Measurements from ENCODE around the gene SERPINA4.

Gene SERPINA4

GRCh38 chr14:94559638-94560290 is 1.5 kb upstream of the SERPINA4 start:
- no peak overlapping the region for H3K27ac ChIP-seq
- no peak for TF ChIP-seq ZFX (IDR thresholded peaks at IDR 0.05; ENCODE audit: borderline replicate concordance)
- TF ChIP-seq, protein P1, sequence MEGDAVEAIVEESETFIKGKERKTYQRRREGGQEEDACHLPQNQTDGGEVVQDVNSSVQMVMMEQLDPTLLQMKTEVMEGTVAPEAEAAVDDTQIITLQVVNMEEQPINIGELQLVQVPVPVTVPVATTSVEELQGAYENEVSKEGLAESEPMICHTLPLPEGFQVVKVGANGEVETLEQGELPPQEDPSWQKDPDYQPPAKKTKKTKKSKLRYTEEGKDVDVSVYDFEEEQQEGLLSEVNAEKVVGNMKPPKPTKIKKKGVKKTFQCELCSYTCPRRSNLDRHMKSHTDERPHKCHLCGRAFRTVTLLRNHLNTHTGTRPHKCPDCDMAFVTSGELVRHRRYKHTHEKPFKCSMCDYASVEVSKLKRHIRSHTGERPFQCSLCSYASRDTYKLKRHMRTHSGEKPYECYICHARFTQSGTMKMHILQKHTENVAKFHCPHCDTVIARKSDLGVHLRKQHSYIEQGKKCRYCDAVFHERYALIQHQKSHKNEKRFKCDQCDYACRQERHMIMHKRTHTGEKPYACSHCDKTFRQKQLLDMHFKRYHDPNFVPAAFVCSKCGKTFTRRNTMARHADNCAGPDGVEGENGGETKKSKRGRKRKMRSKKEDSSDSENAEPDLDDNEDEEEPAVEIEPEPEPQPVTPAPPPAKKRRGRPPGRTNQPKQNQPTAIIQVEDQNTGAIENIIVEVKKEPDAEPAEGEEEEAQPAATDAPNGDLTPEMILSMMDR (IDR thresholded peaks at IDR 0.05): no peak

DNA sequence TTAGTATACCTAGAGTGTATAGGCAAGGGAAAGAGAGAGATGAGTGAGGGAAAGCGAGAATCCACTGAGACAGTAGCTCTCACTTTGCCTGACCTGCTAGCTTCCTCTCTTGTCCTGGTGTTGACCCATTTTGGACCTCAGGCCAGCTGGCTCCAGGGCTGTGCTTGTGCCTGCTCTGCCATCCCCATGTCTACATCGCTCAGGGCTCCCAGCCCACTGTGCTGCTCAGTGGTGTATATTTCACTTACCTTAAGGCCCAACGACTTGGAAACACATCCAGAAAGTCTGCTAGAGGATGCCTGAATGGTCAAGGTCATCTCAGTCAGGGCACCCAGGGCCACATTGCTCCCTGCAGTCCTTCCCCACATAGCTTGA is 964 bp upstream of the SERPINA4 start:
- no peak overlapping the region for H3K27ac ChIP-seq
- no peak for TF ChIP-seq ZFX (IDR thresholded peaks at IDR 0.05; ENCODE audit: borderline replicate concordance)
- TF ChIP-seq, protein P1 (IDR thresholded peaks at IDR 0.05): no peak

- TF ChIP-seq, protein P1 (IDR thresholded peaks at IDR 0.05): no peak
- TF ChIP-seq ZFX (IDR thresholded peaks at IDR 0.05; ENCODE audit: borderline replicate concordance): no peak
- no peak overlapping the region for H3K27ac ChIP-seq
Measured at GRCh38 chr14:94561656-94562010, 391 bp downstream of the SERPINA4 start.

DNA sequence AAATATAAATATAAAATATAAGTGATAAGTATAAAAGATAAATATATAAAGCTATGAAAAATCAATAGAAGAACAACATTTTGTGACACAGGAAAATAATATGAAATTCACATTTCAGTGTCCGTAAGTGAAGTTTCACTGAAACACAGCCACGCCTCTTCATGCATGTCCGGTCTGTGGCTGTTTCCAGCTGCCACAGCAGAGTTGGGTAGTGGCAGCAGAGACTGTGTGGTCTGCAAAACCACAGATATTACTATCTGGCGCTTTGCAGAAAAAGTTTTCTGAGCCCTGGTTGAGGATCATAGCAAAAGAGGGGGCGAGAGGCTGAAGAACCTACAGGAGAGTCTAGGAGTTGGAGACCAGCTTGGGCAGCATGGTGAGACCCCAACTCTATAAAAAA is 780 bp downstream of the SERPINA4 start:
- no peak overlapping the region for H3K27ac ChIP-seq
- no peak for TF ChIP-seq ZFX (IDR thresholded peaks at IDR 0.05; ENCODE audit: borderline replicate concordance)
- TF ChIP-seq, protein P1 (IDR thresholded peaks at IDR 0.05): no peak

GRCh38 chr14:94562941-94563883 is 2.0 kb downstream of the SERPINA4 start:
- no peak for TF ChIP-seq ZFX (IDR thresholded peaks at IDR 0.05; ENCODE audit: borderline replicate concordance)
- TF ChIP-seq, protein P1 (IDR thresholded peaks at IDR 0.05): no peak
- no peak overlapping the region for H3K27ac ChIP-seq

DNA sequence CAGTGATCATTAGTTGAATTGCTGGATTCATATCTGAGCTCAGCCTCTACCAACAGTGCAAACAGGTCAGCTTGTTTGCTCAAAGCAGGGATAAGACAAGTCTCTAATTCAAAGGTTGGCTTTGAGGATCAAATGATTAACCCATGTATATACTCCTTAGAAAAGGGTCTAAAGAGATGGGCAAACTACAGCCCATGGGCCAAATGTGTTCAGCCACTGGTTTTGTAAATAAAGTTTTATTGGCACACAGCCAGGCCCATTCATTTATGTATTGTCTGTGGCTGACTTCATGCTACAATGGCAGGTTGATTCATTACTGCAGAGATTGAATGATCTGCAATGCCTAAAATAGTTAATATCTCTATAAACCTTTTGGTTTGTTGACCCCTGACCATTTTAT is 3.1 kb downstream of the SERPINA4 start:
- no peak overlapping the region for H3K27ac ChIP-seq
- no peak for TF ChIP-seq ZFX (IDR thresholded peaks at IDR 0.05; ENCODE audit: borderline replicate concordance)
- TF ChIP-seq, protein P1 (IDR thresholded peaks at IDR 0.05): no peak

DNA sequence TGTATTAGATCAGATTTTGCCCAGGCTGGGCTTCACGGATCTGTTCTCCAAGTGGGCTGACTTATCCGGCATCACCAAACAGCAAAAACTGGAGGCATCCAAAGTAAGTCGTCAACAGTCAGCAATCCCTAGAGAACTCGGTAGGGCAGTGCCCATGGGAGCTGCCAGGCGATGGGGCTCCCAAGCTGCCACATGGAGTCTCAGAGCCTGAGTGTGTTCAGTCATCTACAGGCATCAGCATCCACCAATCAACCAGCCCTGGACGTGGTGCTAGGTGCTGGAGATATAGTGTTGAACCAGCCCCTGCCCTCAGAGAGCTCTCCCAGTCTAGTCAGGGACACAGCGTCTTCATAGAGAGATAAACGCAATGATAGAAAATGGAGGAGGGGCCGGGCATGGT is 6.9 kb downstream of the SERPINA4 start:
- TF ChIP-seq ZFX (IDR thresholded peaks at IDR 0.05; ENCODE audit: borderline replicate concordance): no peak
- TF ChIP-seq, protein P1 (IDR thresholded peaks at IDR 0.05): no peak
- H3K27ac ChIP-seq: no peak overlapping the region
